Ascending aorta (tissue), 2 donors: ENCODE results near the gene GAS2L1. TPM values are rescaled to one million over a fixed set of nuclear protein-coding genes. Genes with fewer than 3 reads are reported as not detected.

Experiments
- DNase-seq, 2 donors: peaks; one replicate each; pipeline ENCODE4 v3.0.0-alpha.2; 2019; ENCODE audit warnings: low spot score in 2 of 2
- H3K27ac ChIP-seq, 2 donors: fragments of 200-600 bp; sonication (generic); one replicate each; pipeline ENCODE4 v1.5.1; 2016 to 2017; ENCODE audit warnings: mild to moderate bottlenecking in 1 of 2
- H3K27me3 ChIP-seq: fragments of 200-600 bp; sonication (generic); one replicate; pipeline ENCODE4 v1.5.1; 2017
- H3K36me3 ChIP-seq, 2 donors: fragments of 200-600 bp; sonication (generic); one replicate each; pipeline ENCODE4 v1.5.1; 2016
- H3K4me1 ChIP-seq, 2 donors: fragments of 200-600 bp; sonication (generic); one replicate each; pipeline ENCODE4 v1.5.1; 2016 to 2017; ENCODE audit warnings: mild to moderate bottlenecking in 1 of 2
- H3K4me3 ChIP-seq, 2 donors: fragments of 200-600 bp; sonication (generic); one replicate each; pipeline ENCODE4 v1.5.1; 2016 to 2017; ENCODE audit warnings: mild to moderate bottlenecking in 1 of 2
- H3K9me3 ChIP-seq, 2 donors: fragments of 200-600 bp; sonication (generic); one replicate each; pipeline ENCODE4 v1.5.1; 2016
- intact Hi-C: fragments of 100-400 bp; cut with DNase I; formaldehyde crosslinking; loops from one replicate; pipeline ENCODE4 v1.15.1; 2023
- total RNA-seq: library from RNA; depleted of rRNA; stranded (reverse); fragments of >200 nt; gene quantifications from one replicate; pipeline ENCODE4 v1.1.0, GENCODE V29; 2016
- TF ChIP-seq, protein P1 (sequence below), 3 experiments: fragments of 200-600 bp in 2 of 3; fragments of 450-650 bp in 1 of 3; sonication (generic) in 2 of 3; IDR thresholded peaks; one replicate each; pipeline ENCODE4 v1.5.1; 2016 to 2019; ENCODE audit warnings: antibody characterized with exemption in 3 of 3, mild to moderate bottlenecking in 1 of 3, moderate library complexity in 1 of 3

GAS2L1 gene
- total RNA-seq, 1 donor from 2014 or later: 99.3 TPM

DNA sequence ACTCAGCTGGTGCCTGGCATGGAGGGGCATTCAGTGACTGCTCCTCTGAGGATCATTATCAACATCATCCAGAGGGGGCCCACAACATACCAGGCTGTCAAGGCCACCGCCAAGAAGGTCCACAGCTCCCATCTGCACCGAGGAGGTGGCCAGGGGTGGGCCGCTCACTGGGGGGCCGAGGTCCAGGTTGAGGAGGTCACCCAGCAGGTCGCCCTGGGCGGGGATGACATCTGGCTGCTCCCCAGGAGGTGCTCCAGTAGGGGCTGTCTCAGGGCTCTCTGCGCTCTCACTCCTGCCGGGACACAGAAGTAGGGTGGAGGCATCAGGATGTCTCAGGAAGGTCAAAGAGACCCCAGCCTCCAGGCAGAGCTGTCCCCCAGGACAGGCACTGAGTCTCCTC, 34.1 kb downstream of the GAS2L1 start:
- TF ChIP-seq, protein P1, sequence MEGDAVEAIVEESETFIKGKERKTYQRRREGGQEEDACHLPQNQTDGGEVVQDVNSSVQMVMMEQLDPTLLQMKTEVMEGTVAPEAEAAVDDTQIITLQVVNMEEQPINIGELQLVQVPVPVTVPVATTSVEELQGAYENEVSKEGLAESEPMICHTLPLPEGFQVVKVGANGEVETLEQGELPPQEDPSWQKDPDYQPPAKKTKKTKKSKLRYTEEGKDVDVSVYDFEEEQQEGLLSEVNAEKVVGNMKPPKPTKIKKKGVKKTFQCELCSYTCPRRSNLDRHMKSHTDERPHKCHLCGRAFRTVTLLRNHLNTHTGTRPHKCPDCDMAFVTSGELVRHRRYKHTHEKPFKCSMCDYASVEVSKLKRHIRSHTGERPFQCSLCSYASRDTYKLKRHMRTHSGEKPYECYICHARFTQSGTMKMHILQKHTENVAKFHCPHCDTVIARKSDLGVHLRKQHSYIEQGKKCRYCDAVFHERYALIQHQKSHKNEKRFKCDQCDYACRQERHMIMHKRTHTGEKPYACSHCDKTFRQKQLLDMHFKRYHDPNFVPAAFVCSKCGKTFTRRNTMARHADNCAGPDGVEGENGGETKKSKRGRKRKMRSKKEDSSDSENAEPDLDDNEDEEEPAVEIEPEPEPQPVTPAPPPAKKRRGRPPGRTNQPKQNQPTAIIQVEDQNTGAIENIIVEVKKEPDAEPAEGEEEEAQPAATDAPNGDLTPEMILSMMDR (IDR thresholded peaks at IDR 0.05): no peak
- H3K4me1 ChIP-seq: peaks cover 0 to 5% of the 10 kb centered on the region in 2 donors
- intact Hi-C loops: no loop called here
- H3K27ac ChIP-seq: no peak overlapping the region
- peaks cover 44 to 69% of the 10 kb centered on the region in 2 donors for H3K36me3 ChIP-seq
- H3K4me3 ChIP-seq: no peak overlapping the region
- no peak for DNase-seq
- no peaks in the 10 kb centered on the region for H3K9me3 ChIP-seq
- H3K27me3 ChIP-seq: no peaks in the 10 kb centered on the region

- H3K9me3 ChIP-seq: no peaks in the 10 kb centered on the region
- H3K27me3 ChIP-seq: no peaks in the 10 kb centered on the region
- H3K4me1 ChIP-seq: peaks cover 0 to 5% of the 10 kb centered on the region in 2 donors
- H3K27ac ChIP-seq: no peak overlapping the region
- TF ChIP-seq, protein P1 (IDR thresholded peaks at IDR 0.05): no peak
- intact Hi-C loops: no loop called here
- DNase-seq: no peak
- peaks cover 47 to 65% of the 10 kb centered on the region in 2 donors for H3K36me3 ChIP-seq
- H3K4me3 ChIP-seq: no peak overlapping the region
Measured at GRCh38 chr22:29341056-29341848, 34.8 kb downstream of the GAS2L1 start.

DNA sequence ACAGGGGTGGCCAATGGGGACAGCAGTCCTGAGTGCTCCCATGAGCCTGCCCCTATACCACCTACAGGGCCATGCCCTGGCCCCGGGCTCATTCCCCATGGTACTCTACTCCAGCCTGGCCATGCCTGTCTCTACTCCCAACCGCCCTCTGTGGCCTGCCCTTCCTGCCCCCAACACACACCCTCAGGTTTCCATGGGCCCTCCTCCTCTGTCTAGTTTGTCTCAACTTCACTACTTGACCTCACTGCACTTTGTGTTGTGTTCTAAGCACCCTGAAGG, 35.3 kb downstream of the GAS2L1 start:
- intact Hi-C loops: loop anchor here (2.0 kb wide), 1 partner anchor 27 kb away; the partner anchor contains the start of gene RASL10A
- no peak for DNase-seq
- Histone ChIP-seq H3K4me3 (no peak overlapping the region), H3K27me3 (no peaks in the 10 kb centered on the region), H3K36me3 (peaks cover 47 to 66% of the 10 kb centered on the region in 2 donors), H3K27ac (no peak overlapping the region), H3K9me3 (no peaks in the 10 kb centered on the region), H3K4me1 (peaks cover 0 to 5% of the 10 kb centered on the region in 2 donors)
- TF ChIP-seq, protein P1 (IDR thresholded peaks at IDR 0.05): no peak

GRCh38 chr22:29342177-29342576, 35.7 kb downstream of the GAS2L1 start:
- TF ChIP-seq, protein P1 (IDR thresholded peaks at IDR 0.05): no peak
- Histone ChIP-seq H3K4me1 (peaks cover 0 to 5% of the 10 kb centered on the region in 2 donors), H3K27ac (no peak overlapping the region), H3K27me3 (no peaks in the 10 kb centered on the region), H3K36me3 (peaks cover 47 to 67% of the 10 kb centered on the region in 2 donors), H3K9me3 (no peaks in the 10 kb centered on the region), H3K4me3 (no peak overlapping the region)
- intact Hi-C loops: loop anchor here (2.0 kb wide), 1 partner anchor 27 kb away; the partner anchor contains the start of gene RASL10A
- no peak for DNase-seq

DNA sequence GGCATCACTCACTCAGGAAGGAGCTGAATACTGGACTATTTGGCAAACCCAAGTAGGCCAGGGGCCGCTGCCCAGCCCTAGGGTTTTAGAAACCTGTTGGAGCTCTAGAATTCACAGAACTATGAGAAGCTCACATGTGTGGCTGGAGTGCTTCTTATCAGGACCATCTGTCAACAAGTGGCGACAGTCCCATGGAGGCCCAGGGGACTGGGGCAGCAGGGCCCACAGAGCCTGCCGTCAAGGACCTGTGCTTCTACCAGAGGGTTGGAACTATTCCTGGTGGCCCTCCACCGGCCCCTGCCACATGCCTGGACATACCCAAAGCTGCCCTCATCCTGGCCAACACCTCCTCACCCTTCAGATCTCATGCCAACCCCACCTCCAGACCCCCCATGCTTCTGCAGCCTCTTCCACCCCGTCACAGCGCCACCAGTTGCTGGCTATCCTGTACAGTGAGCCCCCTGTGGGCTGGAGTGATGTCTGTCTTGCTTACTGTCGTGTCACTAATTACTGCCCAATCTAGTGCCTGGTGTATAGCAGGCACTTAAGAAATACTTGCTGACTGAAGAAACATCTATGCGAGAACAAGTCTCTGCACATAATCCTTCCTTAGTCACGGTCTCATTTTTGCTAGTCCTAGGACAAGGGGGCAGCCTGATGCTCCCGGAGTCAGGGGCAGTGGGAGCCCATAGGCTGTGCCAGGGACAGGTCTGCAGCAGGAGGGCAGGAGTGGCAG, 36.3 kb downstream of the GAS2L1 start:
- H3K4me3 ChIP-seq: no peak overlapping the region
- no peaks in the 10 kb centered on the region for H3K27me3 ChIP-seq
- peaks cover 0 to 5% of the 10 kb centered on the region in 2 donors for H3K4me1 ChIP-seq
- H3K36me3 ChIP-seq: peaks cover 47 to 67% of the 10 kb centered on the region in 2 donors
- no peak overlapping the region for H3K27ac ChIP-seq
- H3K9me3 ChIP-seq: no peaks in the 10 kb centered on the region
- no peak for DNase-seq
- intact Hi-C loops: loop anchor here (2.0 kb wide), 1 partner anchor 28 kb away; the partner anchor contains the start of gene RASL10A
- TF ChIP-seq, protein P1 (IDR thresholded peaks at IDR 0.05): no peak
